Nephron (organoid): ENCODE results near the gene KIAA0825.

Experiments used
- H3K27ac Mint-ChIP-seq, 3 experiments: 2 replicates each; pipeline ENCODE4 v1.8.0; 2020; ENCODE audit warnings: mixed read lengths in 3 of 3, mild to moderate bottlenecking in 2 of 3, moderate library complexity in 1 of 3
- H3K27me3 Mint-ChIP-seq: 2 replicates; pipeline ENCODE4 v1.8.0; 2021; ENCODE audit warnings: low read depth, mild to moderate bottlenecking, moderate library complexity, mixed read lengths
- H3K36me3 Mint-ChIP-seq: 2 replicates; pipeline ENCODE4 v1.8.0; 2020; ENCODE audit warnings: low read depth, mixed read lengths
- H3K4me1 Mint-ChIP-seq: 2 replicates; pipeline ENCODE4 v1.8.0; 2020; ENCODE audit warnings: mixed read lengths
- H3K4me3 Mint-ChIP-seq, 3 experiments: 2 replicates each; pipeline ENCODE4 v1.8.0; 2020; ENCODE audit warnings: mild to moderate bottlenecking in 3 of 3, mixed read lengths in 3 of 3, moderate library complexity in 2 of 3
- H3K9me3 Mint-ChIP-seq: 2 replicates; pipeline ENCODE4 v1.8.0; 2020; ENCODE audit warnings: mixed read lengths
- TF ChIP-seq, protein P1 (sequence below), 3 experiments: fragments of 200-600 bp; sonication (generic); IDR thresholded peaks; one replicate each; pipeline ENCODE4 v1.5.0; 2021; ENCODE audit warnings: antibody characterized with exemption in 3 of 3; ENCODE audit not compliant: unreplicated experiment in 3 of 3

Gene KIAA0825

DNA sequence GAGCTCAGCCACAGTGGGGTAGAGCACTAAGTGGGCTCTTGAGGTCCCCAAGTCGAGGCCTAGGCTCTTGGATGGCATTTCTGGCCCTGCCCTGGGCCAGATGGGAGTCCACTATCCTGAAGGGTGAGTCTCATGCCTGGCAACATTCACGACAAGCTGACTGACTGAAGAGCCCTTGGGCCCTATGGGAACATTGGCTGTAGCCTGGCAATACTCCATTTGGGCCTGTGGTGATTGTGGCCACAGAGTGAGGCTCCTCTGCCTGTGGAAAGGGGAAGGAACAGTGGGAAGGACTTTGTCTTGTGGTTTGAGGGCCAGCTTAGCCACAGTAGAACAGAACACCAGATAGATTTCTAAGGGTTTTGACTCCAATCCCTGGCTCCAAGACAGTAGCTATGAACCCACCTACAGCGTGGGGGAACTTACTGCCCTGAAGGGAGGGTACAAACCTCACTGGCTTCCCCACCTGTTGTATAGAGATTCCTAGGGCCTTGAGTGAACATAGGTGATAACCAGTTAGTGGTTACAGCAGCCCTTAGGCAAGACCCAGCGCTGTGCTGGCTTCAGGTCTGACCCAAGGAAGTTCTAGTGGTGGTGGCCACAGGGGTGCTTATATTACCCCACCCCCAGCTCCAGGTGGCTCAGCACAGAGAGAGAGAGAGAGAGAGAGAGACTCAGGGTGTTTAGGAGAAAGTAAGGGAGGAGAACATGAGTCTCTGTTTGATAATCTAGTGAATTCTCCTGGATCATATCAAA lies 72.4 kb downstream of the KIAA0825 start:
- Mint-ChIP-seq H3K4me1 (no peaks in the 10 kb centered on the region), H3K4me3 (no peak overlapping the region), H3K27ac (no peak overlapping the region), H3K36me3 (peaks cover 16% of the 10 kb centered on the region), H3K9me3 (peaks cover 43% of the 10 kb centered on the region), H3K27me3 (no peaks in the 10 kb centered on the region)
- TF ChIP-seq, protein P1, sequence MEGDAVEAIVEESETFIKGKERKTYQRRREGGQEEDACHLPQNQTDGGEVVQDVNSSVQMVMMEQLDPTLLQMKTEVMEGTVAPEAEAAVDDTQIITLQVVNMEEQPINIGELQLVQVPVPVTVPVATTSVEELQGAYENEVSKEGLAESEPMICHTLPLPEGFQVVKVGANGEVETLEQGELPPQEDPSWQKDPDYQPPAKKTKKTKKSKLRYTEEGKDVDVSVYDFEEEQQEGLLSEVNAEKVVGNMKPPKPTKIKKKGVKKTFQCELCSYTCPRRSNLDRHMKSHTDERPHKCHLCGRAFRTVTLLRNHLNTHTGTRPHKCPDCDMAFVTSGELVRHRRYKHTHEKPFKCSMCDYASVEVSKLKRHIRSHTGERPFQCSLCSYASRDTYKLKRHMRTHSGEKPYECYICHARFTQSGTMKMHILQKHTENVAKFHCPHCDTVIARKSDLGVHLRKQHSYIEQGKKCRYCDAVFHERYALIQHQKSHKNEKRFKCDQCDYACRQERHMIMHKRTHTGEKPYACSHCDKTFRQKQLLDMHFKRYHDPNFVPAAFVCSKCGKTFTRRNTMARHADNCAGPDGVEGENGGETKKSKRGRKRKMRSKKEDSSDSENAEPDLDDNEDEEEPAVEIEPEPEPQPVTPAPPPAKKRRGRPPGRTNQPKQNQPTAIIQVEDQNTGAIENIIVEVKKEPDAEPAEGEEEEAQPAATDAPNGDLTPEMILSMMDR (IDR thresholded peaks at IDR 0.05; ENCODE audit: unreplicated experiment in 3 of 3), result no peak

DNA sequence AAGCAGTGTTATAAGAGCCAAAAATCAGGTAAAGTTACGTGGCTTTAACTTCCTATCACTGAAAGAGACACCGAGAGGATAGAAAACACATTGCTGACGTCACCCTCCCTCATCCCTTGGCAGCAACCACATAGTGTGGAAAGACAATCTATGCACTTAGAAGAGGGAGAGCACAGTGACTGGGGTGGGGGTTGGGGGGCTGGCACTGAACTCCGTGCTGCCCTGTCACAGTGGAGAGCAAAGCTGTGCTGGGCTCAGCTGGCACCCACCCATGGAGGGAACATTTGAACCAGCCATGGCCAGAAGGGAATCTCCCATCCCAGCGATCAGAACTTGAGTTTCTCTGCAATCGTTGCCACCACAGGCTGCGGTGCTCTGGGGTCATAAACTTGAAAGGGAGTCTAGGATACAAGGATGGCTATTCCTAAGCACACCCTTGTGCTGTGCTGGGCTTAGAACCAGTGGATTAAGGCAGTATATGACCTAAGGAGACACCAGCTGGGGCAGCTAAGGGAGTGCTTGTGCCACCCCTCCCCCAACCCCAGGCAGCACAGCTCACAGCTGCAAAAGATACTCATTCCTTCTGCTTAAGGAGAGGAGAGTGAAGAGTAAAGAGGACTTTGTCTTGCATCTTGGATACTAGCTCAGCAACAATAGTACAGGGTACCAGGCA lies 73.4 kb downstream of the KIAA0825 start:
- H3K27ac Mint-ChIP-seq, result no peak overlapping the region
- H3K4me3 Mint-ChIP-seq, result no peak overlapping the region
- TF ChIP-seq, protein P1 (IDR thresholded peaks at IDR 0.05; ENCODE audit: unreplicated experiment in 3 of 3), result no peak

DNA sequence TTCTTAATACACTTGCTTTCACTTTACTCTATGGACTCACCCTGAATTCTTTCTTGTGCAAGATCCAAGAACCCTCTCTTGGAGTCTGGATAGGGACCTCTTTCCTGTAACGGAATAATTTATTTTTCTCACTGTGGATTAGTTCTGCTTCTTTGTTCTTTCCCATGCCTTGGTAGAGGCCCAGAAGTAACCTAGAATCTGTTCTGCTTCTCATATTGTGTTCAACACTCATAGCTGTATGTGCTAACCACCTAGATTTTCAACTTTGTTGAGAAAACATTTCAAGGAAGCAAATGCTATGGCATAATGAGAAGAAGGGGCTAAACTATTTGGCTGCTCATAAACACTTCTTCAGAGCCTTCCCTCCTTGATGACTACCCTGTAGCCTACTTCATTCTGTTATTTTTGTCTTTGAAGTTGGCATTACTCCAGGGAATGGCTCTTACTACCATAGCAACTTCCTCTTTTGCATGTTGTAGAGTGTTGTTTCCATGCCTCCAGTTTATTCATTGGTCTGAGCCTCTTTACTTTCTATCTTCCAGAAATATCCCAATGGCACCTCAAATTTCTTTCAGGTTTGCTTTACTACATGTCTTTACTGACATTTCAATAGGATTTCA lies 74.3 kb downstream of the KIAA0825 start:
- H3K27ac Mint-ChIP-seq, result no peak overlapping the region
- H3K9me3 Mint-ChIP-seq, result peaks cover 48% of the 10 kb centered on the region
- peaks cover 25% of the 10 kb centered on the region for H3K36me3 Mint-ChIP-seq
- TF ChIP-seq, protein P1 (IDR thresholded peaks at IDR 0.05; ENCODE audit: unreplicated experiment in 3 of 3), result no peak
- no peak overlapping the region for H3K4me3 Mint-ChIP-seq
- no peaks in the 10 kb centered on the region for H3K27me3 Mint-ChIP-seq
- no peaks in the 10 kb centered on the region for H3K4me1 Mint-ChIP-seq

More for the DNA sequence above, 73.4 kb downstream of the KIAA0825 start:
- Mint-ChIP-seq H3K9me3 (peaks cover 50% of the 10 kb centered on the region), H3K4me1 (no peaks in the 10 kb centered on the region), H3K36me3 (peaks cover 22% of the 10 kb centered on the region), H3K27me3 (no peaks in the 10 kb centered on the region)

DNA sequence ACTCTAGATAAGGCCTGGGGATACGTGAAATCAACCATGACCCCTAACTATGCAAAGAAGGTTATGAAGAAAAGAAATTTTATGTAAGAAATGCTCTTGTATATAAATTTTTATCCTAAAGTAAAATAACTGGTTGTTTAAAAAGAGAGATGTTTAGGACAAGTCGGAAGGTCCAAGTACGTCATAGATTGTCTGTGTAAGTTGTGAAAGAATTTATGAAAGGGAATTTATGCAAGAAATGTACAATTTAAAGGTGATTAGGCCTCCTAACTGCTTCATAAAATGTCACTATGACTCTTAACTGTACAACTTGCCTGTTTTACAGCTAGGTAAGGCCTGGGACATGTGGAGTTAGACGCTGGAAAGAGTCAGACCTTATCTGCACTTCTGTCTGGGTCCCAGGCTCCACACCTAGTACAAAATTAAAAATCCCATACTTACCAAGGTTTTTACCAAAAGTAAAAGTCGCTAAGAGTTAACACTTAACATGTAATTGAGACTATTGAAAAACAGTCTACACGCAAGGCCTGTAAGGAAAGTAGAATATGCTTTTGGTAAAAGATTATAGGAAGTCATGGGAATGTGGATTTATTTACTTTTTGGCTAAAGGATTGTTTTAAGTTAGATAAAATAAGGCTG lies 77.4 kb downstream of the KIAA0825 start:
- Mint-ChIP-seq H3K27me3 (no peaks in the 10 kb centered on the region), H3K4me3 (no peak overlapping the region), H3K36me3 (peaks cover 38% of the 10 kb centered on the region), H3K9me3 (peaks cover 42% of the 10 kb centered on the region), H3K4me1 (no peaks in the 10 kb centered on the region), H3K27ac (no peak overlapping the region)
- TF ChIP-seq, protein P1 (IDR thresholded peaks at IDR 0.05; ENCODE audit: unreplicated experiment in 3 of 3), result no peak

DNA sequence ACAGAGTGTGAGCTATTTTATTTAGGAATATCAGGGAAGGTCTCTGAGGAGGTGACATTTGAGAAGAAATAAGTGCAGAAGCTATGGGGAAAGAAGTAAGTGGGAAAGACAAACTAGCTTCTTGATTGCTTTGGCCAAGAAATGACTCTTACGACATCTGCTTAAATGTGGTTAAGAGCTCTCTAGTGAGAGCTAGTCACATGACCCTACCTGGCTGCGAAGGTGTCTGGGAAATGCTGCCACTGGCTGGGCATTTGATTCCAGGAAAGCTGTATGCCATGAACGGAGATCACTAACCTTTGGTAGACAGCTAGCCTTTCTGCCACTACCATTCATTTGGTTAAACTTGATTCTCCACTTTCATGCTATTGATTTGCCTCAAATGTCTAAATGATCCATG lies 80.1 kb downstream of the KIAA0825 start:
- no peaks in the 10 kb centered on the region for H3K4me1 Mint-ChIP-seq
- H3K27me3 Mint-ChIP-seq, result no peaks in the 10 kb centered on the region
- TF ChIP-seq, protein P1 (IDR thresholded peaks at IDR 0.05; ENCODE audit: unreplicated experiment in 3 of 3), result no peak
- H3K4me3 Mint-ChIP-seq, result no peak overlapping the region
- H3K27ac Mint-ChIP-seq, result no peak overlapping the region
- H3K9me3 Mint-ChIP-seq, result peaks cover 28% of the 10 kb centered on the region
- peaks cover 30% of the 10 kb centered on the region for H3K36me3 Mint-ChIP-seq
